Spleen (tissue), 7 donors: ENCODE data around the gene RAC2.

Experiments
- POLR2A ChIP-seq, 3 donors: fragments of 450-650 bp; IDR thresholded peaks; one replicate each; pipeline ENCODE4 v1.5.1; 2017; ENCODE audit warnings: antibody characterized with exemption in 3 of 3, mild to moderate bottlenecking in 1 of 3
- TF ChIP-seq, protein P1 (sequence below), 11 experiments: fragments of 200-600 bp in 7 of 11; fragments of 450-650 bp in 4 of 11; sonication (generic) in 4 of 11; IDR thresholded peaks in 8 of 11; conservative IDR thresholded peaks in 3 of 11; 1 replicate in 7 of 11; 2 replicates in 4 of 11; pipeline versions ENCODE4 v1.4.0 to v1.8.0; 2016 to 2021; ENCODE audit warnings: antibody characterized with exemption in 11 of 11, inconsistent platforms in 4 of 11, mild to moderate bottlenecking in 1 of 11
- donor health status: DM: no; HTN: no; CAD: no; lungs with moderate emphysema.
- donor health status: DM: no; HTN: no; CAD: no.
- donor health status: DM: no; HTN: no; CAD: no.

DNA sequence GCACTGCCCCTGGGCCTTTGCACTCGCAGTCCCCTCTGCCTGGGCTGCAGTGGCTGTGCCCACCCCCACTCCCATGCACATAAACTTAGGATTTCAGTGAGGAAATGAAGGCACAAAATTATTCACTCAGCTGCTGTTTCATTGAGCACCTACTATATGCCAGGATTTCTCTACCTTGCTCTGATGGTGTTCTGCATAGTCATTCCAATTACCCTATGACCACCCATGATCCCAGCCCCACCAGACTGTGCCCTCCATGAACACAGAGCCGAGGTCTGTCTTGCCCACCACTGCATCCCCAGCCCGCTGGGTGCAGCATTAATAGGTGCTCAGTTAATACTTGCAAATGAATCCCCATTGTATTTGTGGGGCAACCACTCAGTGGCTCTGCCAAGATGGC, 49.1 kb upstream of the RAC2 start:
- TF ChIP-seq POLR2A (IDR thresholded peaks at IDR 0.05): no peak
- TF ChIP-seq, protein P1, sequence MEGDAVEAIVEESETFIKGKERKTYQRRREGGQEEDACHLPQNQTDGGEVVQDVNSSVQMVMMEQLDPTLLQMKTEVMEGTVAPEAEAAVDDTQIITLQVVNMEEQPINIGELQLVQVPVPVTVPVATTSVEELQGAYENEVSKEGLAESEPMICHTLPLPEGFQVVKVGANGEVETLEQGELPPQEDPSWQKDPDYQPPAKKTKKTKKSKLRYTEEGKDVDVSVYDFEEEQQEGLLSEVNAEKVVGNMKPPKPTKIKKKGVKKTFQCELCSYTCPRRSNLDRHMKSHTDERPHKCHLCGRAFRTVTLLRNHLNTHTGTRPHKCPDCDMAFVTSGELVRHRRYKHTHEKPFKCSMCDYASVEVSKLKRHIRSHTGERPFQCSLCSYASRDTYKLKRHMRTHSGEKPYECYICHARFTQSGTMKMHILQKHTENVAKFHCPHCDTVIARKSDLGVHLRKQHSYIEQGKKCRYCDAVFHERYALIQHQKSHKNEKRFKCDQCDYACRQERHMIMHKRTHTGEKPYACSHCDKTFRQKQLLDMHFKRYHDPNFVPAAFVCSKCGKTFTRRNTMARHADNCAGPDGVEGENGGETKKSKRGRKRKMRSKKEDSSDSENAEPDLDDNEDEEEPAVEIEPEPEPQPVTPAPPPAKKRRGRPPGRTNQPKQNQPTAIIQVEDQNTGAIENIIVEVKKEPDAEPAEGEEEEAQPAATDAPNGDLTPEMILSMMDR (IDR thresholded peaks at IDR 0.05 in 8 of 11, conservative IDR thresholded peaks at IDR 0.05 in 3 of 11): no peak
